ENCODE data around the gene UBE2Q1.

UBE2Q1 gene

DNA sequence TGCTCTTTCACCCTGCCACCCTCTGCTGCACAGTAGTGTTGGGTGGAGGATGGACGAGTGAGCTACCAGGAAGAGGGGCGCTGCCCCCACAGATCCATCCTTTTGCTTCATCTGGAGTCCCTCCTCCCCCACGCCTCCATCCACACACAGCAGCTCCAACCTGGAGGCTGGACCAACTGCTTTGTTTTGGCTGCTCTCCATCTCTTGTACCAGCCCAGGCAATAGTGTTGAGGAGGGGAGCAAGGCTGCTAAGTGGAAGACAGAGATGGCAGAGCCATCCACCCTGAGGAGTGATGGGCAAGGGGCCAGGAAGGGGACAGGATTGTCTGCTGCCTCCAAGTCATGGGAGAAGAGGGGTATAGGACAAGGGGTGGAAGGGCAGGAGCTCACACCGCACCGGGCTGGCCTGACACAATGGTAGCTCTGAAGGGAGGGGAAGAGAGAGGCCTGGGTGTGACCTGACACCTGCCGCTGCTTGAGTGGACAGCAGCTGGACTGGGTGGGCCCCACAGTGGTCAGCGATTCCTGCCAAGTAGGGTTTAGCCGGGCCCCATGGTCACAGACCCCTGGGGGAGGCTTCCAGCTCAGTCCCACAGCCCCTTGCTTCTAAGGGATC, 17.6 kb upstream of the UBE2Q1 start:
- DNase-seq, result no peak

DNA sequence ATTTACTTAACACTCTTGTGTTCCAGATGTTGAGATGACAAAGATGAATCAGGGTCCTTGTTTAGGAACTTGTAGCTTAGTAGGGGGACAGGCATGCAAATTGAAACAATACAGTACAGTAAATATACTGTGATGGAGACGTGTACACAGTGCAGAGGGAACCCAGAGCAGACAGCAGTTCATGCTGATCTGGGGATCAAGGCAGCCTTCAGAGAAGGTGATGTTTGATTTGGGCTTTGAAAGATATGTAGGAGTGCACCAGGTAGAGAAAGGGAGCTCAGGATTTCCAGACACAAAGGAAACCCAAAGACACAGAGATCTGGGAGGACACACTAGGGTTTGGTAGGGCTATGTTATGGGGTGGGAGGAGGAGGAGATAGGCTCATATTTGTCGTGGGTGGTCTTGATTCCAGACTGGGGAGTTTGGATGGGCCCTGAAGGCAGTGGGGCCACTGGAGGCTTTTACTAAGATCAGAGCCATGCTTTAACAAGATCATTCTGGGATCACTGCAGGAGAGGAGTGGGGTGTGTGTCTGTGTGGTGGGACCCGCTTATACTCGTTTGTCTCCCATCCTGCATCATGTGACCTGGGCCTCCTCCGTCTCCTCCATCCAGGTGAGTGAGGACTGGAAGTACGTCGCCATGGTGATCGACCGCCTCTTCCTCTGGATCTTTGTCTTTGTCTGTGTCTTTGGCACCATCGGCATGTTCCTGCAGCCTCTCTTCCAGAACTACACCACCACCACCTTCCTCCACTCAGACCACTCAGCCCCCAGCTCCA, 16.9 kb upstream of the UBE2Q1 start:
- DNase-seq, result no peak

DNA sequence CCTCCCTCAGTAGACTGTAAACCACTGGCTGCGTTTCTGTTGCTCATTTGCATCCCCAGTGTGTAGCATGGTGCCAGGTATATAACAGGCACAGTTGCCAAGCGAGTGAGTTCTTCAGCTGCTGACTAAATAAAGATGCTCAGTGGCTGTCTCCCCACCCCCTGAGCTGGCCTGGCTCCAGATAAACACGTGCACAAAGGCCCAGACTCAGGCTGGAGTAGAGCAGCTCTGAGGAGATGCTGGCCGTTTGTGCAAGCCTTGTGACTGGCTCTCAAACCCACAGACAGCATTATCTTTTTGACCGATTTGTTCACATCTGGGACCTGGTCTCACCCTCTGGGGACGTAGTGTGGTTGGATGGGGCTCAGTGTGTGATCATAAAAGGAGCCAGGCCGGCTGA, 16.3 kb upstream of the UBE2Q1 start:
- no peak for DNase-seq

DNA sequence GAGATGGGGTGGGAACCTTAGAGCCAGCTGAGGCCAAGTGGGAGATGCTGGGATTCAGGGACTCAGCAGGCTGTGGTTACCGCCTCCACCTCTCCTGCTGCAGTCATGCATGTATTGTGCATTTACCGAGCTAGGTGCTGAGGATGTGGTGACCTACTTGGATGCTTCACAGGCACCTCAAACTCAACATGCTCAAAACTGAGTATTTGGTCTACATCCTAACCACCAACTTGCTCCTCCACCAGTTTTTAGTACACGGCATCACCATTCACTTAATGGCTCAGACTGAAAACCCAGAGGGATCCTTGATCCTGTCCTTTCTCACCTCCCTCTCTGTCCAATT, 14.7 kb upstream of the UBE2Q1 start:
- no peak for DNase-seq

DNA sequence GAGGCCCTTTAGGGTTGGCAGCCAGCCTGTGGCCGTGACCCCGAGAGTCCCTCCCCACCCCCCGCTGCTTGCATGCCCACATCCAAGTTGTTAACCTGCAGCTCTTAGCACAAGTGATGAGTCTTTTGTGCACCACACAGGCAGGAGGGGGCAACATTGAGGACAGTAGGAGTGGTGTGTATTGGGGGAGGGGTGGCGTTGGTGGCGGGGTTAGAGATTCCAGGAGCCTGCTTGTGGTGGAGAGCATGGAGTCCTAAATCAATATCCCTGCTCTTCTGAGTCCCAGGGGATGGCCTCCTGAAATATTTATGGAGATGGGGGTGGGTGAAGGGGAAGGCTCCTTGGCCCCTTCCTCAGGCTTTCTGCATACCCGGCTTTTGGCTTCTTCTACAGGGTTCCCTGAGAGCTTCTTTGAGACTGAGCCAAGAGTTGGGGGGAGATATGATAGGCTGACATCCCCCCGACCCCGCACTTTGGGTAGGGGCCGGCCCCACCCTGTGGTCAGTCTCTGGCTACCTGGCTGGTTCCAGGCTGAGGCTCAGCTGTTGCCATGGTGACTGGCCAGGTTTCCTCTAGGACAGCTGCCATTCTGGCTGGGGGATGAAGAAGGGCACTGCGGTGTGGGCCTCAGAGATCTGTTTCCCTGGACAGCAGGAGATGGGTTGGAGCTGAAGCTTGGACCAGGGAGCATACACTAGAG, 14.2 kb upstream of the UBE2Q1 start:
- no peak for DNase-seq

- no peak for DNase-seq
These were observed 13.5 kb upstream of the UBE2Q1 start for GRCh38 chr1:154571964-154572288.

- DNase-seq, result no peak
These were observed 12.9 kb upstream of the UBE2Q1 start for GRCh38 chr1:154571244-154571963.

- DNase-seq, result no peak
These were observed 9.8 kb upstream of the UBE2Q1 start for GRCh38 chr1:154568157-154568815.

DNA sequence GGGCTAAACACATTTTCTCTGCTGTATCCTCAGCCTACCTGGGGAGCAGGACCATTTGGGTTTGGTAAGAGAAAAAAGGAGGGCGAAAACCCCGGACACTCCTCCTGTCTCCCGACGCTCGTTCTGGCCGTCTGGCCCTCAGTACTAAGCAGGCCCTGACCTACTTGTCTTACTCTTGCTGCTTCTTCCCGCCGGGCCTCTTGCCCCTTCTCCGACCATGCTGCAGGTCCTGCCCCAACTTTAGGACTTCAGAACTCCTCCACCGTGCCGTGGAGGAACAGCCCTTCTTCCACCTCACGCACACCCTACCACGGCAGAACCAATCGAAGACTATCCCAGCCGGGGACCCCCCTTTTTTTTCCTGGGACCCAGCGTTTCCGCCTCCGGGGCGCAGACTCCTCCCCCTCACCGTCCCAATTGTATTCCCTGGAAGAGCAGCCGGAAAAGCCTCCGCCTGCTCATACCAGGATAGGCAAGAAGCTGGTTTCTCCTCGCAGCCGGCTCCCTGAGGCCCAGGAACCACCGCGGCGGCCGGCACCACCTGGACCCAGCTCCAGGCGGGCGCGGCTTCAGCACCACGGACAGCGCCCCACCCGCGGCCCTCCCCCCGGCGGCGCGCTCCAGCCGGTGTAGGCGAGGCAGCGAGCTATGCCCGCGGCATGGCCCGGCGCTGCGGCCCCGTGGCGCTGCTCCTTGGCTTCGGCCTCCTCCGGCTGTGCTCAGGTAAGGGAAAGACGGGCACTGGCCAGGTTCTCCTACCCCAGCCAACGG, 9.1 kb upstream of the UBE2Q1 start, which contains the start of gene CHRNB2:
Gene CHRNB2, plus strand, starts transcription at position 393 of the 771 bp plus-strand sequence. Its CDS starts 267 bp downstream, at position 660.
- DNase-seq, result peak; percentile 78

- DNase-seq, result no peak
These were observed 7.4 kb upstream of the UBE2Q1 start for GRCh38 chr1:154565876-154566275.

DNA sequence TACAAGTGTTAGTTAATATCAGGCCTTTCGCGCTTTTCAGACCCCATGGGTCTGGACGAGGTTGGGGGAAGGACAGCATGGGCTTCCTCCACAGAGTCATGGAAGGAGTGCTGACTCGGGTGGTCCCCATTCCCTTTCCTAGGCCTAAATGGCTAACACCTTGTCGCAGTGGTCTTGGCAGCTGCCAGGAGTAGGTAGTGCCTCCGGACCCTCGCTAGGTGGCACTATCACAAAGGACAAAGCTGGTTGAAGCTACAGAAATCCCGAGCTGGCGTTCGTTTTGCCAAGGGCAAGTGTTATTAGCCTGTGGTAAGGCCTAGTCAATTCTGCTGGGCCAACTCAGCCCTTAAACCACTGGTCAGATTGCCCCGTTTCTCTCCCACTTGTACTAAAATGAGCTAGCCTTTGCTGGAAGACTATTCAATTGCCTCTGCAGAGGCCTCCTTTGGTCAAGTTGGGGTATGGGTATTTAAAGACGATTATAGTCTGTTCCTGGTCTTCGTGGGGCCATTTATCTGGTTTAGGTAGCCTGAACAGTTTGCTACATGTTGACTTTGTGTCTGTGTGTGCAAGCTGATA, 1.1 kb upstream of the UBE2Q1 start:
- DNase-seq, result peak; percentile 79

GRCh38 chr1:154558720-154559465, 431 bp upstream of the UBE2Q1 start:
- peak; percentile 98 for DNase-seq

- no peak for DNase-seq
These were observed 1.1 kb downstream of the UBE2Q1 start for GRCh38 chr1:154557248-154557938.

- DNase-seq, result no peak
These were observed 2.0 kb downstream of the UBE2Q1 start for GRCh38 chr1:154556422-154556821.

DNA sequence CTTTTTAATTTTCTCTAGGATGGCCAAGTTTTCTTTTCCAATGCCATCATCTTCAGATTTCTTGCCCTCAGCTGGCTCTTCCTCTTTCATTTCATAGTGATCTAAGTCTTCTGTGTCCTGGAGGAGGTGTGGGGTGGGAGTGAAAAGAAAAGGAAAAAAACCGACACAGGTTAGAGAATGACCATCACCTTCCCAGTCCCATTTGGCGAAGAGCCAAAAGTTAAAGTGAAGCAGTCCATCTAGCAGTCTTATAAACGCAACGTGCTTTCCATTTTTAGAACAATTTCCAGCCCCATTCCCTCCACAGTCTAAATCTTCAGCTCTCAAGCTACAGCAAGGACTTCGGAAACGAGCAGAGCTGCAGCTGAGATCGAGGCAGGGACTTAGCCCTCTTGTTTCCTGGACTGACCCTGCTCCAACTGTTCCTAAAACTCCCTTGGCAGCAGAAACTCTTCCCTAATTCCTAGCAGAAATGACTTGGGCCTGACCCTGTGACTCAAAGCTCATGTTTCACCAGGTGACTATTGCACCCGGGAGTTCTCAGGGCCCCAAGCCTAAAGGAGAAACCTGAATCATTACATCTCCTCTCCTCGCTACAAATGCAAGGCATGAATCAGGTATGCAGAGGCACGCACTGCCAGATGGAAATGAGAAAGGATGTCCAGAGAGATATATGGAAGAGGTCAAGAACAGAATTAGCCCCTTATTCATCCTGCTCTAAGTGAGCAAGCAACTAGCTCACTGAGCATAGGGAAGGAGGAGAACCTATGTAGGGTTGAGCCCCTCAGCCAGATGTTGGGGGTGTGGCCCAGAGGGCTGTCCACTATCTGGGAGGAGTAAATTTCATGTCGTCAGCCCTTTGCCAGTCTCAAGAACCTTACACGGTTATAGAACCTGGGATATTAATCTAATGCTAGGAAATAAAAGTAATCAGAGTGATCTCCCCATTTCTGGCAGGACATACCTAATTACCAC, 5.1 kb downstream of the UBE2Q1 start:
- DNase-seq, result no peak

DNA sequence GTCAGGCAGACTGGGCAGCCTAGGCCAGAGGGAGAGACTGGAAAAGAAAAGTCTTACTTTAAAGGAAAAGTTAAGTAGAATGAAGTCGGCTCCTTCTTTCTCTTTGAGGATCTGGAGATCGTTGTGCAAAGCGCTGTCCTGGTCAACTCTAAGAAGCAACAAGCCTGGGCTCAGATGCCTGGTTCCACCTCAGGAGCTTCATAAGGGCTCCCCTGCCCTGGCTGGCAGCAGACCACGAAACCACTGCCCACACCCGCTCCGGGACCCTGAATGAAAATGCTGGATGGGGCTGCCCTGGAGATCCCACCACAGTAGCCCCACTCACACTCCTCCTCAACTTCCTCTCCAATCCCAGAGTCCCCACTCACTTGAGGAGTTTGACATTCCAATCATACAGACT, 6.4 kb downstream of the UBE2Q1 start:
- no peak for DNase-seq

GRCh38 chr1:154551474-154551873, 7.0 kb downstream of the UBE2Q1 start:
- no peak for DNase-seq

GRCh38 chr1:154550657-154551056, 7.8 kb downstream of the UBE2Q1 start:
- no peak for DNase-seq

- no peak for DNase-seq
These were observed 8.4 kb downstream of the UBE2Q1 start for GRCh38 chr1:154550070-154550469.
